A549 (cell line): ENCODE results near the gene IFITM5.

ENCODE experiments used
- BHLHE40 ChIP-seq: IDR thresholded peaks from 2 replicates; pipeline ENCODE4 v1.6.1; 2012; ENCODE audit warnings: low read depth, low read length, inconsistent platforms
- CEBPB ChIP-seq, 2 experiments: fragments of >200 bp in 1 of 2; sonication (Bioruptor Twin) in 1 of 2; formaldehyde crosslinking in 1 of 2; IDR thresholded peaks; 2 replicates each; pipeline ENCODE4 v1.6.1; 2012 to 2016
- CHD2 ChIP-seq: fragments of 150-350 bp; IDR thresholded peaks from 2 replicates; pipeline ENCODE4 v1.6.1; 2014; ENCODE audit warnings: low read length; ENCODE audit not compliant: partially characterized antibody
- EP300 ChIP-seq, 2 experiments: fragments of >200 bp; sonication (Bioruptor Twin); formaldehyde crosslinking; IDR thresholded peaks; 2 replicates in 1 of 2; 3 replicates in 1 of 2; pipeline ENCODE4 v1.6.1; 2016 to 2017
- ESRRA ChIP-seq: fragments of 150-350 bp; IDR thresholded peaks from 2 replicates; pipeline ENCODE4 v1.6.1; 2014; ENCODE audit warnings: mild to moderate bottlenecking, low read length, borderline replicate concordance
- HOXA7 ChIP-seq: fragments of 250-450 bp; sonication (Bioruptor Pico); IDR thresholded peaks from 2 replicates; pipeline ENCODE4 v1.5.0; 2020; ENCODE audit warnings: mild to moderate bottlenecking, moderate library complexity
- MAZ ChIP-seq: fragments of 150-350 bp; IDR thresholded peaks from 2 replicates; pipeline ENCODE4 v1.6.1; 2014; ENCODE audit warnings: antibody characterized with exemption, low read depth, low read length, borderline replicate concordance
- NR3C1 ChIP-seq: fragments of >200 bp; sonication (Bioruptor Twin); formaldehyde crosslinking; IDR thresholded peaks from 3 replicates; pipeline ENCODE4 v1.6.1; 2017
- POLR2A ChIP-seq: IDR thresholded peaks from 2 replicates; pipeline ENCODE4 v1.6.1; 2012; ENCODE audit warnings: mild to moderate bottlenecking, low read length
- RAD21 ChIP-seq, 2 experiments: fragments of >200 bp in 1 of 2; sonication (Bioruptor Twin) in 1 of 2; formaldehyde crosslinking in 1 of 2; IDR thresholded peaks in 1 of 2; conservative IDR thresholded peaks in 1 of 2; 2 replicates in 1 of 2; 3 replicates in 1 of 2; pipeline ENCODE4 v1.6.1; 2012 to 2018; ENCODE audit warnings: inconsistent platforms in 1 of 2
- TF ChIP-seq, protein P1 (sequence below): fragments of 450-650 bp; IDR thresholded peaks from 2 replicates; pipeline ENCODE4 v1.6.1; 2014; ENCODE audit warnings: antibody characterized with exemption
- TF ChIP-seq, protein P2 (sequence below): fragments of >200 bp; sonication (Bioruptor Twin); formaldehyde crosslinking; IDR thresholded peaks from 3 replicates; pipeline ENCODE4 v1.5.1; 2016
- TF ChIP-seq, protein P3 (sequence below): fragments of 150-350 bp; IDR thresholded peaks from 2 replicates; pipeline ENCODE4 v1.6.1; 2014; ENCODE audit warnings: low read depth, mild to moderate bottlenecking, low read length
- TF ChIP-seq, protein P4 (sequence below): IDR thresholded peaks from 2 replicates; pipeline ENCODE4 v1.6.1; 2012

DNA sequence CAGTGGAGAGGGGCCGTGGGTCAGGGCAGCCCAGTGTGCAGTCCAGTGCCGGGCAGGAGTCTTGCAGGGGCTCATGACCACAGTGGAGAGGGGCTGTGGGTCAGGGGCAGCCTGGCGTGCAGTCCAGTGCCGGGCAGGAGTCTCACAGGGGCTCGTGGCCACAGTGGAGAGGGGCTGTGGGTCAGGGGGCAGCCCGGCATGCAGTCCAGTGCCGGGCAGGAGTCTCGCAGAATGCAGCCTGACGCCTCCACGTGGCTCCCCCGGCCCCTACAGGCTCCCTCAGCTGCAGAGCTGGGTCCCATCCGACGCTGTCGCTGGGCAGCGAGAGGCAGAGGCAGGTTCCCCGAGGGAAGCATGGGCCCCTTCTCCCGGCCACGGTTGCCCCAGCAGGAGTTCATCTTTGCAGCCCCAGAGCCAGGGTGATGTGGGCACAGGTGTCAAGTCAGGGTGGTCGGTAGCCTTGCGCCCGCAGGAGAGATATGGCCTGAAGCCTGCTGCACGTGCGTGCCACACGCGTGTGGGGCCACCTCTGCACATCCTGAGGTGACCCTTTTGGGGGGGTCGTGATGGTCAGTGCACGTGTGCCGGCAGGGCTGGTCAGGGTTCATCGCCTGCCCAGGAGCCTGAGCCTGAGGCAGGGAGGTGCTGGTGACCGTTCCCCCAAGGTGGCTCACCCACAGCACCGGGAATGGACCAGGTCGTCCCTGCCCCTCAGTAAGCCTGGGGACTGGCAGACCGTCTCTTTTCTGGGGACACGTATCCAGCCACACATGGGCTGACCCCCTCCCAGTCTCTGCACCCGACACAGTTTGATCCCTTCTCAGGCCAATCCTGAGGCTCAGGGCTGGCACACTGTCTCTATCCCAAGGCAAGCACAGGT lies 2.9 kb downstream of the IFITM5 start:
- TF ChIP-seq, protein P1, sequence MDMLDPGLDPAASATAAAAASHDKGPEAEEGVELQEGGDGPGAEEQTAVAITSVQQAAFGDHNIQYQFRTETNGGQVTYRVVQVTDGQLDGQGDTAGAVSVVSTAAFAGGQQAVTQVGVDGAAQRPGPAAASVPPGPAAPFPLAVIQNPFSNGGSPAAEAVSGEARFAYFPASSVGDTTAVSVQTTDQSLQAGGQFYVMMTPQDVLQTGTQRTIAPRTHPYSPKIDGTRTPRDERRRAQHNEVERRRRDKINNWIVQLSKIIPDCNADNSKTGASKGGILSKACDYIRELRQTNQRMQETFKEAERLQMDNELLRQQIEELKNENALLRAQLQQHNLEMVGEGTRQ: no peak
- TF ChIP-seq, protein P2, sequence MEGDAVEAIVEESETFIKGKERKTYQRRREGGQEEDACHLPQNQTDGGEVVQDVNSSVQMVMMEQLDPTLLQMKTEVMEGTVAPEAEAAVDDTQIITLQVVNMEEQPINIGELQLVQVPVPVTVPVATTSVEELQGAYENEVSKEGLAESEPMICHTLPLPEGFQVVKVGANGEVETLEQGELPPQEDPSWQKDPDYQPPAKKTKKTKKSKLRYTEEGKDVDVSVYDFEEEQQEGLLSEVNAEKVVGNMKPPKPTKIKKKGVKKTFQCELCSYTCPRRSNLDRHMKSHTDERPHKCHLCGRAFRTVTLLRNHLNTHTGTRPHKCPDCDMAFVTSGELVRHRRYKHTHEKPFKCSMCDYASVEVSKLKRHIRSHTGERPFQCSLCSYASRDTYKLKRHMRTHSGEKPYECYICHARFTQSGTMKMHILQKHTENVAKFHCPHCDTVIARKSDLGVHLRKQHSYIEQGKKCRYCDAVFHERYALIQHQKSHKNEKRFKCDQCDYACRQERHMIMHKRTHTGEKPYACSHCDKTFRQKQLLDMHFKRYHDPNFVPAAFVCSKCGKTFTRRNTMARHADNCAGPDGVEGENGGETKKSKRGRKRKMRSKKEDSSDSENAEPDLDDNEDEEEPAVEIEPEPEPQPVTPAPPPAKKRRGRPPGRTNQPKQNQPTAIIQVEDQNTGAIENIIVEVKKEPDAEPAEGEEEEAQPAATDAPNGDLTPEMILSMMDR: no peak
- TF ChIP-seq ESRRA: no peak
- no peak for TF ChIP-seq RAD21 (conservative IDR thresholded peaks at IDR 0.05 in 1 of 2, IDR thresholded peaks at IDR 0.05 in 1 of 2)
- TF ChIP-seq NR3C1: no peak
- no peak for TF ChIP-seq EP300 (IDR thresholded peaks at IDR 0.05)
- TF ChIP-seq, protein P3, sequence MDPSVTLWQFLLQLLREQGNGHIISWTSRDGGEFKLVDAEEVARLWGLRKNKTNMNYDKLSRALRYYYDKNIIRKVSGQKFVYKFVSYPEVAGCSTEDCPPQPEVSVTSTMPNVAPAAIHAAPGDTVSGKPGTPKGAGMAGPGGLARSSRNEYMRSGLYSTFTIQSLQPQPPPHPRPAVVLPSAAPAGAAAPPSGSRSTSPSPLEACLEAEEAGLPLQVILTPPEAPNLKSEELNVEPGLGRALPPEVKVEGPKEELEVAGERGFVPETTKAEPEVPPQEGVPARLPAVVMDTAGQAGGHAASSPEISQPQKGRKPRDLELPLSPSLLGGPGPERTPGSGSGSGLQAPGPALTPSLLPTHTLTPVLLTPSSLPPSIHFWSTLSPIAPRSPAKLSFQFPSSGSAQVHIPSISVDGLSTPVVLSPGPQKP: no peak
- TF ChIP-seq CHD2: no peak
- TF ChIP-seq POLR2A: no peak
- TF ChIP-seq HOXA7 (CRISPR knock-in tag): no peak
- TF ChIP-seq CEBPB (IDR thresholded peaks at IDR 0.05): no peak
- TF ChIP-seq MAZ: no peak
- TF ChIP-seq BHLHE40: no peak
- TF ChIP-seq, protein P4, sequence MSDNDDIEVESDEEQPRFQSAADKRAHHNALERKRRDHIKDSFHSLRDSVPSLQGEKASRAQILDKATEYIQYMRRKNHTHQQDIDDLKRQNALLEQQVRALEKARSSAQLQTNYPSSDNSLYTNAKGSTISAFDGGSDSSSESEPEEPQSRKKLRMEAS: no peak
